Endodermal cell (in vitro differentiated cells): Measurements from ENCODE around the gene PMM2. TPM values are rescaled to one million over a fixed set of nuclear protein-coding genes. Genes with fewer than 3 reads are reported as not detected.

ENCODE experiments used
- DNase-seq: peaks from one replicate; pipeline ENCODE4 v3.0.0-alpha.2; 2017
- H3K27ac ChIP-seq: 2 replicates; pipeline ENCODE4 v1.5.1; 2013; ENCODE audit warnings: mild to moderate bottlenecking, low read depth, low read length, moderate library complexity
- H3K27me3 ChIP-seq: 2 replicates; pipeline ENCODE4 v1.6.1; 2013; ENCODE audit warnings: mild to moderate bottlenecking, low read length, moderate library complexity; ENCODE audit not compliant: insufficient read depth, control insufficient read depth, poor library complexity, severe bottlenecking
- H3K36me3 ChIP-seq: 2 replicates; pipeline ENCODE4 v1.7.0; 2013; ENCODE audit warnings: mild to moderate bottlenecking, low read length, moderate library complexity; ENCODE audit not compliant: control insufficient read depth, insufficient read depth
- H3K4me1 ChIP-seq: one replicate; pipeline ENCODE4 v1.7.0; 2013; ENCODE audit warnings: low read length; ENCODE audit not compliant: control insufficient read depth, insufficient read depth
- H3K4me3 ChIP-seq: 2 replicates; pipeline ENCODE4 v1.5.1; 2013; ENCODE audit warnings: mild to moderate bottlenecking, low read length, moderate library complexity
- H3K9ac ChIP-seq: 2 replicates; pipeline ENCODE4 v1.6.1; 2013; ENCODE audit warnings: mild to moderate bottlenecking, low read length, moderate library complexity; ENCODE audit not compliant: poor library complexity, severe bottlenecking; ENCODE audit errors: extremely low read depth
- H3K9me3 ChIP-seq: 2 replicates; pipeline ENCODE4 v1.6.1; 2013; ENCODE audit warnings: mild to moderate bottlenecking, low read length, moderate library complexity; ENCODE audit not compliant: control insufficient read depth
- H3K27ac Mint-ChIP-seq: 2 replicates; pipeline ENCODE4 v1.8.0; 2020; ENCODE audit warnings: mixed read lengths
- H3K27me3 Mint-ChIP-seq: 2 replicates; pipeline ENCODE4 v1.8.0; 2021; ENCODE audit warnings: mild to moderate bottlenecking, mixed read lengths; ENCODE audit not compliant: insufficient read depth
- H3K36me3 Mint-ChIP-seq: 2 replicates; pipeline ENCODE4 v1.8.0; 2020; ENCODE audit warnings: low read depth, mixed read lengths
- H3K4me1 Mint-ChIP-seq: 2 replicates; pipeline ENCODE4 v1.8.0; 2020; ENCODE audit warnings: mixed read lengths
- H3K4me3 Mint-ChIP-seq: 2 replicates; pipeline ENCODE4 v1.8.0; 2020; ENCODE audit warnings: mild to moderate bottlenecking, moderate library complexity, mixed read lengths
- H3K9me3 Mint-ChIP-seq: 2 replicates; pipeline ENCODE4 v1.8.0; 2020; ENCODE audit warnings: mild to moderate bottlenecking, mixed read lengths
- CTCF ChIP-seq: fragments of 200-600 bp; sonication (generic); conservative IDR thresholded peaks from 2 replicates; pipeline ENCODE4 v1.5.0; 2021; ENCODE audit warnings: antibody characterized with exemption, mild to moderate bottlenecking
- WGBS, 2 experiments: methylation state at CpG; one replicate each; pipeline versions ENCODE4 v1.1.5 to v1.1.7; 2013; ENCODE audit warnings: missing lambda C conversion rate in 2 of 2, mixed read lengths in 1 of 2; ENCODE audit not compliant: insufficient coverage in 1 of 2, insufficient read length in 1 of 2; 5-methylcytosine and 5-hydroxymethylcytosine counted together
- total RNA-seq, 2 donors: library from RNA; stranded (reverse); fragmentation: NEBNext Ultra II Directional in 1 of 2; extraction: Animal tissue kit (Norgen Biotek cat#: 25700) in 1 of 2; gene quantifications; 2 replicates in 1 of 2; 3 replicates in 1 of 2; pipeline ENCODE4 v1.2.1, GENCODE V29; 2021

PMM2 gene
- total RNA-seq, 2 donors from 2014 or later = 47.6 to 48.2 TPM

- no peak overlapping the region for H3K9ac ChIP-seq
- no peaks in the 10 kb centered on the region for H3K27me3 ChIP-seq
- peaks cover 13% of the 10 kb centered on the region for H3K9me3 ChIP-seq
- Mint-ChIP-seq H3K27me3 (no peaks in the 10 kb centered on the region), H3K9me3 (no peaks in the 10 kb centered on the region), H3K4me3 (no peak overlapping the region), H3K27ac (peak overlapping the region; percentile 71), H3K4me1 (peaks cover 23% of the 10 kb centered on the region), H3K36me3 (peaks cover 63% of the 10 kb centered on the region)
- 92 to 96% methylated on average over 6 to 8 of the region's 8 CpGs for WGBS, 2 experiments
- no peak for DNase-seq
- no peak overlapping the region for H3K27ac ChIP-seq
- TF ChIP-seq CTCF = no peak
- peaks cover 9% of the 10 kb centered on the region for H3K4me1 ChIP-seq
- no peak overlapping the region for H3K4me3 ChIP-seq
- peaks cover 65% of the 10 kb centered on the region for H3K36me3 ChIP-seq
These were observed 31.0 kb downstream of the PMM2 start for GRCh38 chr16:8828541-8829165.

GRCh38 chr16:8831450-8831849, 33.8 kb downstream of the PMM2 start:
- peak overlapping the region; percentile 90 for H3K27ac Mint-ChIP-seq
- H3K9me3 Mint-ChIP-seq = no peaks in the 10 kb centered on the region
- H3K9me3 ChIP-seq = no peaks in the 10 kb centered on the region
- DNase-seq = no peak
- H3K4me3 ChIP-seq = no peak overlapping the region
- WGBS, 2 experiments = 78 to 84% methylated on average over 7 to 9 of the region's 9 CpGs
- H3K4me1 Mint-ChIP-seq = peaks cover 28% of the 10 kb centered on the region
- H3K27me3 ChIP-seq = no peaks in the 10 kb centered on the region
- no peaks in the 10 kb centered on the region for H3K27me3 Mint-ChIP-seq
- H3K36me3 Mint-ChIP-seq = peaks cover 43% of the 10 kb centered on the region
- H3K4me3 Mint-ChIP-seq = no peak overlapping the region
- H3K4me1 ChIP-seq = peaks cover 9% of the 10 kb centered on the region
- peaks cover 39% of the 10 kb centered on the region for H3K36me3 ChIP-seq
- TF ChIP-seq CTCF = no peak
- peak overlapping the region; percentile 88 for H3K27ac ChIP-seq
- no peak overlapping the region for H3K9ac ChIP-seq

- Mint-ChIP-seq H3K27me3 (no peaks in the 10 kb centered on the region), H3K4me3 (peak overlapping the region; percentile 6), H3K4me1 (peaks cover 28% of the 10 kb centered on the region), H3K27ac (peak overlapping the region; percentile 90), H3K36me3 (peaks cover 37% of the 10 kb centered on the region), H3K9me3 (no peaks in the 10 kb centered on the region)
- H3K4me3 ChIP-seq = no peak overlapping the region
- DNase-seq = peak; percentile 87
- H3K9me3 ChIP-seq = no peaks in the 10 kb centered on the region
- no peaks in the 10 kb centered on the region for H3K27me3 ChIP-seq
- TF ChIP-seq CTCF = no peak
- WGBS, 2 experiments = 58 to 71% methylated on average over 14 to 18 of the region's 18 CpGs
- peaks cover 33% of the 10 kb centered on the region for H3K36me3 ChIP-seq
- peak overlapping the region; percentile 88 for H3K27ac ChIP-seq
- H3K4me1 ChIP-seq = peaks cover 9% of the 10 kb centered on the region
- no peak overlapping the region for H3K9ac ChIP-seq
These were observed 34.5 kb downstream of the PMM2 start for GRCh38 chr16:8831871-8832716.
